Thoracic aorta (tissue), 2 donors: ENCODE measurements around the gene OR4K5. TPM values are rescaled to one million over a fixed set of nuclear protein-coding genes. Genes with fewer than 3 reads are reported as not detected.
"Not testable (repeated sequence)": the region's sequence is repeated elsewhere in the genome, so short reads cannot be mapped to it uniquely, and the experiment has no call there.

Experiments used
- ATAC-seq: fragments of 150-250 bp; one replicate; pipeline ENCODE4 v1.8.0; 2017; ENCODE audit warnings: low read depth; ENCODE audit not compliant: insufficient number of reproducible peaks, low FRiP score
- DNase-seq: peaks from one replicate; pipeline ENCODE4 v3.0.0-alpha.2; 2020; ENCODE audit warnings: low spot score
- H3K27ac ChIP-seq, 2 donors: fragments of 200-600 bp; sonication (generic); 1 replicate in 1 of 2; 2 replicates in 1 of 2; pipeline ENCODE4 v1.5.1; 2016; ENCODE audit warnings: mild to moderate bottlenecking in 2 of 2, moderate library complexity in 2 of 2
- H3K27me3 ChIP-seq: fragments of 200-600 bp; sonication (generic); replicated peaks from 2 replicates; pipeline ENCODE4 v1.6.0; 2016; ENCODE audit warnings: mild to moderate bottlenecking; ENCODE audit not compliant: insufficient read depth
- H3K36me3 ChIP-seq: fragments of 200-600 bp; sonication (generic); one replicate; pipeline ENCODE4 v1.5.1; 2016
- H3K4me1 ChIP-seq, 2 donors: fragments of 200-600 bp; sonication (generic); 1 replicate in 1 of 2; 2 replicates in 1 of 2; pipeline versions ENCODE4 v1.5.1 to v1.6.0; 2016; ENCODE audit warnings: low read depth in 2 of 2, mild to moderate bottlenecking in 1 of 2; ENCODE audit not compliant: control insufficient read depth in 1 of 2
- H3K4me3 ChIP-seq: fragments of 200-600 bp; sonication (generic); 2 replicates; pipeline ENCODE4 v1.5.1; 2016; ENCODE audit warnings: mild to moderate bottlenecking
- H3K9me3 ChIP-seq: fragments of 200-600 bp; sonication (generic); 2 replicates; pipeline ENCODE4 v1.5.1; 2016
- CTCF ChIP-seq: fragments of 200-600 bp; sonication (generic); IDR thresholded peaks from one replicate; pipeline ENCODE4 v1.5.1; 2019; ENCODE audit warnings: antibody characterized with exemption
- total RNA-seq, 2 donors: library from RNA; depleted of rRNA; stranded (reverse); fragments of >200 nt; gene quantifications; one replicate each; pipeline versions ENCODE4 v1.1.0 to v1.2.3, GENCODE V29; 2016

OR4K5 gene
- total RNA-seq, 2 donors from 2014 or later = not detected

- no peak for TF ChIP-seq CTCF
- Histone ChIP-seq H3K4me1 (peaks cover 0 to 9% of the 10 kb centered on the region in 2 donors), H3K27ac (no peak overlapping the region), H3K27me3 (no peaks in the 10 kb centered on the region), H3K9me3 (no peaks in the 10 kb centered on the region), H3K4me3 (no peak overlapping the region), H3K36me3 (peaks cover 2% of the 10 kb centered on the region)
- DNase-seq = no peak
- ATAC-seq = no peak
Measured at GRCh38 chr14:19949218-19949617, 28.8 kb downstream of the OR4K5 start.

GRCh38 chr14:19969735-19970134 lies 49.3 kb downstream of the OR4K5 start:
- not testable (repeated sequence) for H3K9me3 ChIP-seq, DNase-seq, H3K27me3 ChIP-seq, H3K4me1 ChIP-seq, H3K4me3 ChIP-seq, H3K36me3 ChIP-seq, H3K27ac ChIP-seq, ATAC-seq

Other genes starting within 250 kb of the OR4K5 start
- not detected for gene OR11H2, start 206.7 kb upstream of the OR4K5 start, total RNA-seq
- gene OR4Q3, start 177.0 kb upstream of the OR4K5 start, total RNA-seq = not detected
- gene OR4M1, start 147.1 kb upstream of the OR4K5 start, total RNA-seq = not detected
- gene OR4N2, start 116.8 kb upstream of the OR4K5 start, total RNA-seq = not detected
- gene OR4K2, start 45.5 kb upstream of the OR4K5 start, total RNA-seq = not detected
- gene OR4K1, start 10.3 kb downstream of the OR4K5 start, total RNA-seq = not detected
- gene OR4K15, start 55.0 kb downstream of the OR4K5 start, total RNA-seq = not detected
- not detected for gene OR4Q2, start 81.6 kb downstream of the OR4K5 start, total RNA-seq
- not detected for gene OR4K14, start 98.7 kb downstream of the OR4K5 start, total RNA-seq
- not detected for gene OR4K13, start 115.4 kb downstream of the OR4K5 start, total RNA-seq
- not detected for gene OR4L1, start 139.4 kb downstream of the OR4K5 start, total RNA-seq
- gene OR4K17, start 190.1 kb downstream of the OR4K5 start, total RNA-seq = not detected
- gene OR4N5, start 218.2 kb downstream of the OR4K5 start, total RNA-seq = not detected